ENCODE measurements around the gene CDKAL1.
A peak's percentile ranks its signal among the peaks of the same experiment; 100 is the strongest.

CDKAL1 gene

DNA sequence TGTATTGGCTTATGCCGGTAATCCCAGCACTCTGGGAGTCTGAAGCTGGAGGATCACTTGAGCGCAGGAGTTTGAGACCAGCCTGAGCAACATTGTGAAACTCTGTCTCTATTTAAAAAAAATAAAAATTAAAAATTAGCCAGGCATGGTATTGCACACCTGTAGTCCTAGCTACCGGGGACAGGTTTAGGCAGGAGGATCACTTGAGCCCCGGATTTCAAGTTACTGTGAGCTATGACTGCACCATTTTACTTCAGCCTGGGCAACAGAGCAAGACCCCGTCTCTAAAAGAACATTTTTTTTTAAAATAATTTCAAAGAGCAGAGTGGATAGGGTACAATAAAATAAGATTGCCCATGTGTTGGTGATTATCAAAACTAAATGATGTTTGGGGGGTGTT lies 576.4 kb downstream of the CDKAL1 start:
- no CpG with 5 or more reads among the region's 5 CpGs for WGBS, 2 donors (ENCODE audit: extremely low coverage in 2 of 2, insufficient read length in 2 of 2, insufficient replicate concordance in 1 of 2)
- Histone ChIP-seq H3K4me1 (ENCODE audit: control insufficient read depth in 2 of 2, insufficient read depth in 1 of 2, low read depth in 1 of 2, low read length in 2 of 2) (peaks cover 6 to 8% of the 10 kb centered on the region in 2 donors), H3K9me3 (replicated peaks in 1 of 2; ENCODE audit: control insufficient read depth in 2 of 2, insufficient read depth in 1 of 2, low read depth in 1 of 2, low read length in 2 of 2) (no peaks in the 10 kb centered on the region), H3K79me1 (ENCODE audit: low read depth, low read length) (no peaks in the 10 kb centered on the region), H2BK15ac (ENCODE audit: low read length) (no peak overlapping the region), H3K18ac (ENCODE audit: low read length) (no peak overlapping the region), H3K4me2 (ENCODE audit: insufficient read depth, low read length, poor library complexity, severe bottlenecking) (no peak overlapping the region), H3K36me3 (replicated peaks in 1 of 2; ENCODE audit: control insufficient read depth in 2 of 2, insufficient read depth in 2 of 2, low read length in 2 of 2) (no peaks in the 10 kb centered on the region), H4K8ac (ENCODE audit: low read depth, low read length) (no peak overlapping the region), H3K4ac (ENCODE audit: low read length) (no peak overlapping the region), H2AFZ (ENCODE audit: low read length) (no peak overlapping the region), H3K4me3 (ENCODE audit: low read length in 2 of 2) (no peak overlapping the region), H3K23ac (ENCODE audit: low read depth, low read length, poor library complexity) (no peak overlapping the region), H3K9ac (ENCODE audit: low read depth, low read length, poor library complexity) (no peak overlapping the region), H3K27ac (replicated peaks; ENCODE audit: low read length) (no peak overlapping the region), H2BK12ac (ENCODE audit: low read length) (no peak overlapping the region), H3K27me3 (ENCODE audit: control insufficient read depth in 3 of 3, insufficient read depth in 3 of 3, low read depth in 1 of 3, low read length in 3 of 3) (no peaks in the 10 kb centered on the region), H4K91ac (ENCODE audit: low read depth, low read length, poor library complexity) (no peak overlapping the region), H2AK5ac (ENCODE audit: low read depth, low read length) (no peak overlapping the region), H2BK120ac (ENCODE audit: low read depth, low read length) (no peak overlapping the region), H3K14ac (ENCODE audit: low read length) (no peak overlapping the region), H2BK5ac (ENCODE audit: low read length) (no peak overlapping the region)
- no peak for DNase-seq (ENCODE audit: low spot score)

DNA sequence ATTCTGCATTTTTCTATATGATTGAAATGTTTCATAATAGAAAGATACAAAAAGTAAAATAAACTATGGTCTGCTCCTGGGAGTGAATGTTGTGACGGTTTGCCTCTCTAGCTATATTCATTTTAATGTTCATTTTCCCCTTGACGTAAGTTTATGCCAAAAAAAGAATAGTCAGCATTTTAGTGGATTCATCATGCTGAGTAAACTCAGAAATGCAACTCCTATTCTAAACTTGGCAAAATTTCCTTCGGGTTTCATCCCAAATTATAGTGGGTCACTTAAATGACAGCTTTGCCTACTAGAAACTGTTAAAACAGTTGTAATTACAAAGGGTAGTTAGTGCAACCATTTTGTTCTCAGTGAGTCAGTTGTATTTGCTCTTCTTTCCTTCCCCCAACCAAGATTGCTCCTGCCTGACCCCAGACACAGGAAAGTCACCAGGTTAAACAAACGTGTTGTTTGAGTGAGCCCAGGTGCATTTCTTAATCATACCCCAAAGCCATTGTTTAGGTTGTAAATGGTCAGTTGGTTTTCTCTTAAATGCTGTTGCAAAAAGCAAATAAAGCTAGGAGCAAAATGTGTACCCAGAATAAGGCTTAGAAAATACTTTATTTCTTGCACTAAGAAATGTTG lies 577.0 kb downstream of the CDKAL1 start:
- Histone ChIP-seq H3K18ac (ENCODE audit: low read length) (no peak overlapping the region), H3K27me3 (ENCODE audit: control insufficient read depth in 3 of 3, insufficient read depth in 3 of 3, low read depth in 1 of 3, low read length in 3 of 3) (no peaks in the 10 kb centered on the region), H3K23ac (ENCODE audit: low read depth, low read length, poor library complexity) (no peak overlapping the region), H3K4me2 (ENCODE audit: insufficient read depth, low read length, poor library complexity, severe bottlenecking) (no peak overlapping the region), H2AFZ (ENCODE audit: low read length) (no peak overlapping the region), H3K14ac (ENCODE audit: low read length) (no peak overlapping the region), H2BK15ac (ENCODE audit: low read length) (no peak overlapping the region), H3K27ac (replicated peaks; ENCODE audit: low read length) (no peak overlapping the region), H3K4me1 (ENCODE audit: control insufficient read depth in 2 of 2, insufficient read depth in 1 of 2, low read depth in 1 of 2, low read length in 2 of 2) (peaks cover 6 to 9% of the 10 kb centered on the region in 2 donors), H2AK5ac (ENCODE audit: low read depth, low read length) (no peak overlapping the region), H3K9me3 (replicated peaks in 1 of 2; ENCODE audit: control insufficient read depth in 2 of 2, insufficient read depth in 1 of 2, low read depth in 1 of 2, low read length in 2 of 2) (no peaks in the 10 kb centered on the region), H2BK5ac (ENCODE audit: low read length) (no peak overlapping the region), H2BK120ac (ENCODE audit: low read depth, low read length) (no peak overlapping the region), H3K36me3 (replicated peaks in 1 of 2; ENCODE audit: control insufficient read depth in 2 of 2, insufficient read depth in 2 of 2, low read length in 2 of 2) (no peaks in the 10 kb centered on the region), H4K8ac (ENCODE audit: low read depth, low read length) (no peak overlapping the region), H3K79me1 (ENCODE audit: low read depth, low read length) (no peaks in the 10 kb centered on the region), H2BK12ac (ENCODE audit: low read length) (no peak overlapping the region), H3K9ac (ENCODE audit: low read depth, low read length, poor library complexity) (no peak overlapping the region), H3K4me3 (ENCODE audit: low read length in 2 of 2) (no peak overlapping the region), H4K91ac (ENCODE audit: low read depth, low read length, poor library complexity) (no peak overlapping the region), H3K4ac (ENCODE audit: low read length) (no peak overlapping the region)
- WGBS, 2 donors (ENCODE audit: extremely low coverage in 2 of 2, insufficient read length in 2 of 2, insufficient replicate concordance in 1 of 2): no CpG with 5 or more reads among the region's 4 CpGs
- no peak for DNase-seq (ENCODE audit: low spot score)

DNA sequence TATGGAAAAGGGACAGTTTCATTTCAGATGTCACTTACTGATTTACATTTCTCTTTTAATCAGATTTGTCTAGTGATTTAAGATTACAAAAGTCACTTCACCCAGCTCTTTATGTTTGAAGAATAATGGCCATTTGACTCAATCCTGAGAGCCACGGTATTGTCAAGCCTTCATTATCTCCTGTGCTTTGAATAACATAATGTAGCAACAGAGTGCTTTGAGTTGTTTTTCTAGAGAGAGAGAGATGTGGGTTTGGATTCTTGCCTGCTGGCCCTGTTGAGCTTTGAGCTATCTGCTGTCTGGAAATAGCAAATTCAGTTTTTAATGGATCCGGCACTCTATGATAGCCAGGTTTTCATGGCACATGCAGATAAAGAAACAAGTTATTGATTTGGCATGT lies 580.9 kb downstream of the CDKAL1 start:
- H3K27ac ChIP-seq (replicated peaks; ENCODE audit: low read length): peak overlapping the region; percentile 16
- no peak for DNase-seq (ENCODE audit: low spot score)
- no CpG with 5 or more reads among the region's 2 CpGs for WGBS, 2 donors (ENCODE audit: extremely low coverage in 2 of 2, insufficient read length in 2 of 2, insufficient replicate concordance in 1 of 2)
- no peak overlapping the region for H3K4ac ChIP-seq (ENCODE audit: low read length)
- H2BK15ac ChIP-seq (ENCODE audit: low read length): no peak overlapping the region
- no peaks in the 10 kb centered on the region for H3K36me3 ChIP-seq (replicated peaks in 1 of 2; ENCODE audit: control insufficient read depth in 2 of 2, insufficient read depth in 2 of 2, low read length in 2 of 2)
- no peak overlapping the region for H3K4me2 ChIP-seq (ENCODE audit: insufficient read depth, low read length, poor library complexity, severe bottlenecking)
- H3K9me3 ChIP-seq (replicated peaks in 1 of 2; ENCODE audit: control insufficient read depth in 2 of 2, insufficient read depth in 1 of 2, low read depth in 1 of 2, low read length in 2 of 2): no peaks in the 10 kb centered on the region
- H2AFZ ChIP-seq (ENCODE audit: low read length): no peak overlapping the region
- no peak overlapping the region for H2BK12ac ChIP-seq (ENCODE audit: low read length)
- peaks cover 4 to 9% of the 10 kb centered on the region in 2 donors for H3K4me1 ChIP-seq (ENCODE audit: control insufficient read depth in 2 of 2, insufficient read depth in 1 of 2, low read depth in 1 of 2, low read length in 2 of 2)
- no peak overlapping the region for H3K18ac ChIP-seq (ENCODE audit: low read length)
- H4K8ac ChIP-seq (ENCODE audit: low read depth, low read length): no peak overlapping the region
- H2AK5ac ChIP-seq (ENCODE audit: low read depth, low read length): no peak overlapping the region
- no peak overlapping the region for H3K14ac ChIP-seq (ENCODE audit: low read length)
- no peak overlapping the region for H3K9ac ChIP-seq (ENCODE audit: low read depth, low read length, poor library complexity)
- no peak overlapping the region for H2BK5ac ChIP-seq (ENCODE audit: low read length)
- no peak overlapping the region for H3K4me3 ChIP-seq (ENCODE audit: low read length in 2 of 2)
- no peaks in the 10 kb centered on the region for H3K27me3 ChIP-seq (ENCODE audit: control insufficient read depth in 3 of 3, insufficient read depth in 3 of 3, low read depth in 1 of 3, low read length in 3 of 3)
- no peak overlapping the region for H2BK120ac ChIP-seq (ENCODE audit: low read depth, low read length)
- no peaks in the 10 kb centered on the region for H3K79me1 ChIP-seq (ENCODE audit: low read depth, low read length)
- H4K91ac ChIP-seq (ENCODE audit: low read depth, low read length, poor library complexity): no peak overlapping the region
- H3K23ac ChIP-seq (ENCODE audit: low read depth, low read length, poor library complexity): no peak overlapping the region

DNA sequence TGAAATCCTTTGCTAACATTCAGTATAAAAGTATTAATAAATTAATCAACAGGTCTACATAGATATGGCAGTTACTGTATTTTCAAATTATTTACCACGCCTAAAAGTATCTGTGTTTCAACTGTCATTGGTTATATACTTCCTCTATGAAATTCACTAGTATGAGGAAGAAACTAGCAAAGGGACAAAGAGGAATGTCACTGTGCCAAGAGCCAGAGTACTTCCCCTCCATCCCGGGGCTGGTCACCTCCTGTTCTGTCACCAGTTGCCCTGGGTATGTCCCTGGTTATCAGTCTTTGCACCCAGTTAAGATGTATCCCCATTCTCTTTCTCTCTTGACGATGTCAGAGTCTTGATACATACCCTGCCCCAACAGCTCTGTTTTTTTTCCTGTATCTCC lies 582.5 kb downstream of the CDKAL1 start:
- H2BK5ac ChIP-seq (ENCODE audit: low read length): no peak overlapping the region
- H3K9me3 ChIP-seq (replicated peaks in 1 of 2; ENCODE audit: control insufficient read depth in 2 of 2, insufficient read depth in 1 of 2, low read depth in 1 of 2, low read length in 2 of 2): no peaks in the 10 kb centered on the region
- H4K91ac ChIP-seq (ENCODE audit: low read depth, low read length, poor library complexity): no peak overlapping the region
- no peak overlapping the region for H3K4me2 ChIP-seq (ENCODE audit: insufficient read depth, low read length, poor library complexity, severe bottlenecking)
- no peak overlapping the region for H2AK5ac ChIP-seq (ENCODE audit: low read depth, low read length)
- no peak overlapping the region for H2BK12ac ChIP-seq (ENCODE audit: low read length)
- WGBS, 2 donors (ENCODE audit: extremely low coverage in 2 of 2, insufficient read length in 2 of 2, insufficient replicate concordance in 1 of 2): no CpG with 5 or more reads among the region's 3 CpGs
- no peak overlapping the region for H3K9ac ChIP-seq (ENCODE audit: low read depth, low read length, poor library complexity)
- no peak overlapping the region for H3K27ac ChIP-seq (replicated peaks; ENCODE audit: low read length)
- no peak overlapping the region for H3K4me3 ChIP-seq (ENCODE audit: low read length in 2 of 2)
- no peak overlapping the region for H4K8ac ChIP-seq (ENCODE audit: low read depth, low read length)
- H3K23ac ChIP-seq (ENCODE audit: low read depth, low read length, poor library complexity): no peak overlapping the region
- no peak overlapping the region for H2BK15ac ChIP-seq (ENCODE audit: low read length)
- H3K79me1 ChIP-seq (ENCODE audit: low read depth, low read length): no peaks in the 10 kb centered on the region
- H3K4ac ChIP-seq (ENCODE audit: low read length): no peak overlapping the region
- no peak overlapping the region for H2BK120ac ChIP-seq (ENCODE audit: low read depth, low read length)
- H3K36me3 ChIP-seq (replicated peaks in 1 of 2; ENCODE audit: control insufficient read depth in 2 of 2, insufficient read depth in 2 of 2, low read length in 2 of 2): no peaks in the 10 kb centered on the region
- H2AFZ ChIP-seq (ENCODE audit: low read length): no peak overlapping the region
- H3K14ac ChIP-seq (ENCODE audit: low read length): no peak overlapping the region
- no peak for DNase-seq (ENCODE audit: low spot score)
- no peaks in the 10 kb centered on the region for H3K27me3 ChIP-seq (ENCODE audit: control insufficient read depth in 3 of 3, insufficient read depth in 3 of 3, low read depth in 1 of 3, low read length in 3 of 3)
- H3K18ac ChIP-seq (ENCODE audit: low read length): no peak overlapping the region
- H3K4me1 ChIP-seq (ENCODE audit: control insufficient read depth in 2 of 2, insufficient read depth in 1 of 2, low read depth in 1 of 2, low read length in 2 of 2): peaks cover 4 to 8% of the 10 kb centered on the region in 2 donors

Data from neuronal stem cell (in vitro differentiated cells).